GM12891 (cell line): ENCODE results near the gene BMI1.

Experiments used
- PAX5 ChIP-seq: IDR thresholded peaks from 2 replicates; pipeline ENCODE4 v1.6.1; 2011; ENCODE audit warnings: low read length, moderate library complexity, mild to moderate bottlenecking; ENCODE audit not compliant: insufficient read depth, severe bottlenecking
- POLR2A ChIP-seq: IDR thresholded peaks from 2 replicates; pipeline ENCODE4 v1.6.1; 2011; ENCODE audit warnings: low read depth, low read length, control low read depth
- POLR2AphosphoS5 ChIP-seq: IDR thresholded peaks from 2 replicates; pipeline ENCODE4 v1.6.1; 2011; ENCODE audit warnings: low read depth, low read length, control low read depth
- SPI1 ChIP-seq: IDR thresholded peaks from 2 replicates; pipeline ENCODE4 v1.6.1; 2011; ENCODE audit warnings: low read depth, low read length, control low read depth
- TAF1 ChIP-seq: IDR thresholded peaks from 2 replicates; pipeline ENCODE4 v1.6.1; 2011; ENCODE audit warnings: low read depth, low read length, control low read depth

- no peak for TF ChIP-seq POLR2A
- TF ChIP-seq PAX5, result no peak
- no peak for TF ChIP-seq POLR2AphosphoS5
- TF ChIP-seq TAF1, result no peak
- no peak for TF ChIP-seq SPI1
Observed at GRCh38 chr10:22356324-22356873, 35.5 kb downstream of the BMI1 start.
